GM23338 (cell line): ENCODE measurements around the gene AQP11. TPM values are rescaled to one million over a fixed set of nuclear protein-coding genes. Genes with fewer than 3 reads are reported as not detected.

ENCODE experiments used
- ATAC-seq: fragments of 200-7000 bp; cut with Tn5 transposase; 3 replicates; pipeline ENCODE4 v1.9.1; 2020
- DNase-seq: peaks from one replicate; pipeline ENCODE4 v3.0.0-alpha.2; 2015; ENCODE audit warnings: low spot score
- H2AFZ ChIP-seq: fragments of 200-600 bp; sonication (generic); 2 replicates; pipeline ENCODE4 v1.8.0; 2016; ENCODE audit warnings: antibody characterized with exemption, mild to moderate bottlenecking, moderate library complexity
- H3F3A ChIP-seq: fragments of 200-600 bp; sonication (generic); replicated peaks from 2 replicates; pipeline ENCODE4 v1.8.0; 2017; ENCODE audit warnings: antibody characterized with exemption, mixed run types, low read depth
- H3K27ac ChIP-seq: fragments of 200-600 bp; sonication (generic); 2 replicates; pipeline ENCODE4 v1.6.1; 2016; ENCODE audit warnings: low read depth
- H3K27me3 ChIP-seq: fragments of 200-600 bp; sonication (generic); 2 replicates; pipeline ENCODE4 v1.8.0; 2016; ENCODE audit warnings: mild to moderate bottlenecking, mixed run types, moderate library complexity; ENCODE audit not compliant: insufficient read depth
- H3K36me3 ChIP-seq: fragments of 200-600 bp; sonication (generic); 2 replicates; pipeline ENCODE4 v1.8.0; 2016; ENCODE audit warnings: mild to moderate bottlenecking; ENCODE audit not compliant: insufficient read depth
- H3K4me1 ChIP-seq: fragments of 200-600 bp; sonication (generic); 2 replicates; pipeline ENCODE4 v1.8.0; 2016; ENCODE audit warnings: mild to moderate bottlenecking, moderate library complexity; ENCODE audit not compliant: insufficient read depth
- H3K4me2 ChIP-seq: fragments of 200-600 bp; sonication (generic); 2 replicates; pipeline ENCODE4 v1.7.1; 2017; ENCODE audit warnings: mixed run types
- H3K4me3 ChIP-seq: fragments of 200-600 bp; sonication (generic); 2 replicates; pipeline ENCODE4 v1.6.1; 2016; ENCODE audit warnings: mixed run types
- H3K79me2 ChIP-seq: fragments of 200-600 bp; sonication (generic); replicated peaks from 2 replicates; pipeline ENCODE4 v1.8.0; 2017; ENCODE audit warnings: mild to moderate bottlenecking; ENCODE audit not compliant: insufficient read depth
- H3K9me2 ChIP-seq: fragments of 200-600 bp; sonication (generic); 2 replicates; pipeline ENCODE4 v1.8.0; 2017; ENCODE audit not compliant: insufficient read depth
- H4K20me1 ChIP-seq: fragments of 200-600 bp; sonication (generic); replicated peaks from 2 replicates; pipeline ENCODE4 v1.8.0; 2017; ENCODE audit warnings: mild to moderate bottlenecking; ENCODE audit not compliant: insufficient read depth
- H3K27ac Mint-ChIP-seq: 2 replicates; pipeline ENCODE4 v1.8.0; 2020; ENCODE audit warnings: inconsistent platforms, mild to moderate bottlenecking, moderate library complexity, mixed read lengths
- H3K27me3 Mint-ChIP-seq: 3 replicates; pipeline ENCODE4 v1.8.0; 2022; ENCODE audit warnings: low read depth, mild to moderate bottlenecking, moderate library complexity, mixed read lengths, inconsistent platforms; ENCODE audit not compliant: insufficient read depth, poor library complexity
- H3K36me3 Mint-ChIP-seq: 3 replicates; pipeline ENCODE4 v1.8.0; 2021; ENCODE audit warnings: low read depth, mild to moderate bottlenecking, inconsistent platforms, moderate library complexity, mixed read lengths
- H3K4me1 Mint-ChIP-seq: 3 replicates; pipeline ENCODE4 v1.8.0; 2020; ENCODE audit warnings: mild to moderate bottlenecking, inconsistent platforms, mixed read lengths
- H3K4me3 Mint-ChIP-seq: 3 replicates; pipeline ENCODE4 v1.8.0; 2021; ENCODE audit warnings: moderate library complexity, mild to moderate bottlenecking, inconsistent platforms, mixed read lengths
- H3K9me3 Mint-ChIP-seq: 3 replicates; pipeline ENCODE4 v1.8.0; 2020; ENCODE audit warnings: moderate library complexity, mild to moderate bottlenecking, inconsistent platforms, mixed read lengths
- CREB1 ChIP-seq: fragments of 250-450 bp; sonication (Bioruptor Pico); IDR thresholded peaks from 2 replicates; pipeline ENCODE4 v1.5.0; 2020; ENCODE audit warnings: low read depth, mild to moderate bottlenecking, moderate library complexity
- EZH2 ChIP-seq: fragments of 200-600 bp; sonication (generic); IDR thresholded peaks from one replicate; pipeline ENCODE4 v1.8.0; 2017; ENCODE audit warnings: antibody characterized with exemption, mild to moderate bottlenecking, low read depth; ENCODE audit not compliant: unreplicated experiment
- POLR2AphosphoS5 ChIP-seq: IDR thresholded peaks from 2 replicates; pipeline ENCODE4 v1.6.1; 2016; ENCODE audit warnings: antibody characterized with exemption, low read depth
- STAT1 ChIP-seq: IDR thresholded peaks from one replicate; pipeline ENCODE4 v1.6.1; 2016; ENCODE audit warnings: antibody characterized with exemption; ENCODE audit not compliant: unreplicated experiment
- ZNF114 ChIP-seq: fragments of 250-450 bp; sonication (Bioruptor Pico); IDR thresholded peaks from 2 replicates; pipeline ENCODE4 v1.5.0; 2020; ENCODE audit warnings: mild to moderate bottlenecking, moderate library complexity
- polyA plus RNA-seq: library from polyadenylated mRNA; unstranded; fragments of >200 nt; fragmentation: Nextera tagmentation; extraction: Ambion mirVana; gene quantifications from 2 replicates; pipeline ENCODE4 v1.2.1, GENCODE V29; 2016
- total RNA-seq: library from RNA; depleted of rRNA; stranded (reverse); fragments of >200 nt; shearing (Covaris generic); gene quantifications from 2 replicates; pipeline ENCODE4 v1.2.3, GENCODE V29; 2014
- TF ChIP-seq, protein P1 (sequence below), 2 experiments: fragments of 200-600 bp in 1 of 2; sonication (generic) in 1 of 2; conservative IDR thresholded peaks; 2 replicates each; pipeline versions ENCODE4 v1.5.1 to v1.6.1; 2016 to 2017; ENCODE audit warnings: antibody characterized with exemption in 2 of 2, low read depth in 2 of 2, mild to moderate bottlenecking in 2 of 2, moderate library complexity in 1 of 2

AQP11 gene
- total and polyA plus RNA-seq, 2 experiments from 2014 or later: 1.8 to 3.4 TPM

DNA sequence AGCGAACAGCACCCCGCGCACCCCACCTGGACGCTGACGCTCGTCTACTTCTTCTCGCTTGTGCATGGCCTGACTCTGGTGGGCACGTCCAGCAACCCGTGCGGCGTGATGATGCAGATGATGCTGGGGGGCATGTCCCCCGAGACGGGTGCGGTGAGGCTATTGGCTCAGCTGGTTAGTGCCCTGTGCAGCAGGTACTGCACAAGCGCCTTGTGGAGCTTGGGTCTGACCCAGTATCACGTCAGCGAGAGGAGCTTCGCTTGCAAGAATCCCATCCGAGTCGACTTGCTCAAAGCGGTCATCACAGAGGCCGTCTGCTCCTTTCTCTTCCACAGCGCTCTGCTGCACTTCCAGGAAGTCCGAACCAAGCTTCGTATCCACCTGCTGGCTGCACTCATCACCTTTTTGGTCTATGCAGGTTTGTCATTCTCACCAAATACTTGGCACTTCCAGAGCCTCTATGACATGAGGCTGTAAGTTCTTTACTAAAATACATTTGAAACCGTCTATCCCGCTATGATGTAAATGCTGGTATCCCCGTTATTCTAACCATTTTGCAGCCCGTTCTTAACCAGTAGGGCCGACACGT is 535 bp downstream of the AQP11 start:
- H3K4me1 Mint-ChIP-seq: peaks cover 8% of the 10 kb centered on the region
- Histone ChIP-seq H3K27me3 (peaks cover 20% of the 10 kb centered on the region), H3K4me1 (peaks cover 12% of the 10 kb centered on the region; the same call in 1 of the 2 replicates), H3F3A (peaks cover 14% of the 10 kb centered on the region; the same call in 1 of the 2 replicates), H3K4me3 (peak overlapping the region; percentile 88), H3K9me2 (no peaks in the 10 kb centered on the region), H4K20me1 (no peaks in the 10 kb centered on the region), H3K4me2 (peak overlapping the region; percentile 99), H3K27ac (no peak overlapping the region), H3K36me3 (no peaks in the 10 kb centered on the region), H2AFZ (peak overlapping the region; percentile 100), H3K79me2 (no peaks in the 10 kb centered on the region)
- peaks cover 23% of the 10 kb centered on the region for H3K27me3 Mint-ChIP-seq
- peaks cover 10% of the 10 kb centered on the region for H3K36me3 Mint-ChIP-seq
- H3K9me3 Mint-ChIP-seq: peaks cover 11% of the 10 kb centered on the region; the same call in 2 of the 3 replicates
- H3K4me3 Mint-ChIP-seq: peak overlapping the region; percentile 86
- peak; percentile 48 for ATAC-seq
- DNase-seq: peak; percentile 76
- no peak overlapping the region for H3K27ac Mint-ChIP-seq
- TF ChIP-seq, protein P1, sequence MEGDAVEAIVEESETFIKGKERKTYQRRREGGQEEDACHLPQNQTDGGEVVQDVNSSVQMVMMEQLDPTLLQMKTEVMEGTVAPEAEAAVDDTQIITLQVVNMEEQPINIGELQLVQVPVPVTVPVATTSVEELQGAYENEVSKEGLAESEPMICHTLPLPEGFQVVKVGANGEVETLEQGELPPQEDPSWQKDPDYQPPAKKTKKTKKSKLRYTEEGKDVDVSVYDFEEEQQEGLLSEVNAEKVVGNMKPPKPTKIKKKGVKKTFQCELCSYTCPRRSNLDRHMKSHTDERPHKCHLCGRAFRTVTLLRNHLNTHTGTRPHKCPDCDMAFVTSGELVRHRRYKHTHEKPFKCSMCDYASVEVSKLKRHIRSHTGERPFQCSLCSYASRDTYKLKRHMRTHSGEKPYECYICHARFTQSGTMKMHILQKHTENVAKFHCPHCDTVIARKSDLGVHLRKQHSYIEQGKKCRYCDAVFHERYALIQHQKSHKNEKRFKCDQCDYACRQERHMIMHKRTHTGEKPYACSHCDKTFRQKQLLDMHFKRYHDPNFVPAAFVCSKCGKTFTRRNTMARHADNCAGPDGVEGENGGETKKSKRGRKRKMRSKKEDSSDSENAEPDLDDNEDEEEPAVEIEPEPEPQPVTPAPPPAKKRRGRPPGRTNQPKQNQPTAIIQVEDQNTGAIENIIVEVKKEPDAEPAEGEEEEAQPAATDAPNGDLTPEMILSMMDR (conservative IDR thresholded peaks at IDR 0.05; ENCODE audit: low read depth in 2 of 2): peak in 1 of 2 experiments; percentile 31; a peak in 1 of 4 replicates
- no peak for TF ChIP-seq ZNF114 (CRISPR knock-in tag)

DNA sequence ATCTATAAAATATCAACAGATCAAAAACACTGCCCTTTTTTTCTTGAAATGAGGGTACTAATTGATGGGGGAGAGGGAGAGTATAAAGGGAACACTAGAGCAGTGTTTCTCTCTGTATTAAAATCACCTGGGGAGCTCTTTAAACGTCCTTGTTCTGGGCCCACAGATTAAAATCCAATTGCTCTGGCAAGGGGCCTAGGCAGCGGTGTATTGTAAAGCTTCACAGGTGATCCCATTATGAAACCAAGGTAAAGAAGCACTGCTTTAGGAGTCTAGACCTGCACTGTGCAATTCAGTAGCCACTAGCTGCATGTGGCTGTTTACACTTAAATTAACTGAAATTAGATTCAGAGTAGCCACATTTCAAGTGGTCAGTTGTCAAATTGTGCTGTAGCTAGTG is 3.0 kb downstream of the AQP11 start:
- H3K4me3 ChIP-seq: no peak overlapping the region
- peaks cover 20% of the 10 kb centered on the region for H3K27me3 ChIP-seq
- H3K36me3 ChIP-seq: no peaks in the 10 kb centered on the region
- Mint-ChIP-seq H3K4me1 (peaks cover 8% of the 10 kb centered on the region), H3K9me3 (no peaks in the 10 kb centered on the region), H3K27me3 (peaks cover 23% of the 10 kb centered on the region), H3K36me3 (no peaks in the 10 kb centered on the region; the same call in 2 of the 3 replicates), H3K27ac (no peak overlapping the region), H3K4me3 (no peak overlapping the region)
- no peak overlapping the region for H3K27ac ChIP-seq
- no peaks in the 10 kb centered on the region for H3K9me2 ChIP-seq
- DNase-seq (no peak), ATAC-seq (no peak)
- no peaks in the 10 kb centered on the region for H3K79me2 ChIP-seq
- H3K4me2 ChIP-seq: no peak overlapping the region
- no peak overlapping the region for H2AFZ ChIP-seq
- H4K20me1 ChIP-seq: no peaks in the 10 kb centered on the region
- no peak for TF ChIP-seq CREB1 (CRISPR knock-in tag)
- TF ChIP-seq POLR2AphosphoS5: no peak
- TF ChIP-seq ZNF114 (CRISPR knock-in tag): no peak
- no peak for TF ChIP-seq EZH2
- TF ChIP-seq STAT1: no peak
- TF ChIP-seq, protein P1 (conservative IDR thresholded peaks at IDR 0.05; ENCODE audit: low read depth in 2 of 2): no peak
- peaks cover 12% of the 10 kb centered on the region; the same call in 1 of the 2 replicates for H3K4me1 ChIP-seq
- peaks cover 14% of the 10 kb centered on the region; the same call in 1 of the 2 replicates for H3F3A ChIP-seq
